DOHH2 (cell line): ENCODE results near the gene AGO3.

ENCODE experiments used
- H3F3A ChIP-seq: fragments of 200-600 bp; sonication (generic), shearing (Covaris generic); 2 replicates; pipeline ENCODE4 v1.6.0; 2016; ENCODE audit warnings: antibody characterized with exemption, mild to moderate bottlenecking; ENCODE audit not compliant: control insufficient read depth, insufficient read depth
- H3K27ac ChIP-seq: fragments of 200-600 bp; sonication (generic); 2 replicates; pipeline ENCODE4 v1.5.1; 2014; ENCODE audit warnings: low read depth, mild to moderate bottlenecking, low read length, moderate library complexity
- H3K27me3 ChIP-seq: fragments of 200-600 bp; sonication (generic); 2 replicates; pipeline ENCODE4 v1.6.1; 2014; ENCODE audit warnings: mild to moderate bottlenecking, low read length, mixed read lengths; ENCODE audit not compliant: control insufficient read depth
- H3K36me3 ChIP-seq: fragments of 200-600 bp; sonication (generic); 2 replicates; pipeline ENCODE4 v1.6.1; 2014; ENCODE audit warnings: mild to moderate bottlenecking, low read length, moderate library complexity, mixed read lengths; ENCODE audit not compliant: control insufficient read depth
- H3K4me1 ChIP-seq: fragments of 200-600 bp; sonication (generic); 2 replicates; pipeline ENCODE4 v1.6.1; 2014; ENCODE audit warnings: mild to moderate bottlenecking, low read length, mixed read lengths; ENCODE audit not compliant: control insufficient read depth
- H3K4me2 ChIP-seq: fragments of 200-600 bp; sonication (generic); 2 replicates; pipeline ENCODE4 v1.6.0; 2014; ENCODE audit warnings: mild to moderate bottlenecking, low read length, moderate library complexity
- H3K4me3 ChIP-seq: fragments of 200-600 bp; sonication (generic); 2 replicates; pipeline ENCODE4 v1.5.1; 2014; ENCODE audit warnings: mild to moderate bottlenecking, low read length, mixed read lengths
- H3K79me2 ChIP-seq: fragments of 200-600 bp; sonication (generic); 2 replicates; pipeline ENCODE4 v1.6.1; 2014; ENCODE audit warnings: mild to moderate bottlenecking, low read length, mixed read lengths; ENCODE audit not compliant: control insufficient read depth
- H3K9me2 ChIP-seq: fragments of 200-600 bp; sonication (generic); replicated peaks from 2 replicates; pipeline ENCODE4 v1.6.1; 2014; ENCODE audit warnings: mild to moderate bottlenecking, low read length, mixed read lengths; ENCODE audit not compliant: control insufficient read depth
- H3K9me3 ChIP-seq: fragments of 200-600 bp; sonication (generic); 2 replicates; pipeline ENCODE4 v1.6.1; 2014; ENCODE audit warnings: antibody characterized with exemption, low read length, mixed read lengths; ENCODE audit not compliant: control insufficient read depth, insufficient read depth
- H4K20me1 ChIP-seq: fragments of 200-600 bp; sonication (generic); 2 replicates; pipeline ENCODE4 v1.6.0; 2014; ENCODE audit warnings: low read depth, mild to moderate bottlenecking, antibody characterized with exemption, low read length, moderate library complexity; ENCODE audit not compliant: control insufficient read depth, insufficient read depth
- CTCF ChIP-seq: fragments of 200-600 bp; sonication (generic); IDR thresholded peaks from one replicate; pipeline ENCODE4 v1.5.1; 2014; ENCODE audit warnings: antibody characterized with exemption, mild to moderate bottlenecking, low read depth, low read length; ENCODE audit not compliant: poor library complexity, severe bottlenecking
- EZH2phosphoT487 ChIP-seq: fragments of 200-600 bp; sonication (generic); IDR thresholded peaks from 2 replicates; pipeline ENCODE4 v1.6.1; 2017; ENCODE audit warnings: borderline replicate concordance, mild to moderate bottlenecking, antibody characterized with exemption, low read length, moderate library complexity, mixed read lengths

AGO3 gene

GRCh38 chr1:36097693-36098585 is 167.0 kb downstream of the AGO3 start:
- Histone ChIP-seq H3K9me2 (no peaks in the 10 kb centered on the region), H3K27me3 (no peaks in the 10 kb centered on the region), H3K36me3 (peaks cover 35% of the 10 kb centered on the region), H3K27ac (no peak overlapping the region), H3K79me2 (no peaks in the 10 kb centered on the region), H3F3A (peaks cover 11% of the 10 kb centered on the region), H3K9me3 (no peaks in the 10 kb centered on the region), H3K4me2 (no peak overlapping the region), H4K20me1 (no peaks in the 10 kb centered on the region), H3K4me1 (peaks cover 4% of the 10 kb centered on the region), H3K4me3 (no peak overlapping the region)
- TF ChIP-seq EZH2phosphoT487 (no peak), CTCF (no peak)

- H3K4me2 ChIP-seq = no peak overlapping the region
- H3K9me3 ChIP-seq = no peaks in the 10 kb centered on the region
- no peaks in the 10 kb centered on the region for H3K79me2 ChIP-seq
- no peaks in the 10 kb centered on the region for H3K27me3 ChIP-seq
- peaks cover 26% of the 10 kb centered on the region for H3K36me3 ChIP-seq
- H4K20me1 ChIP-seq = no peaks in the 10 kb centered on the region
- TF ChIP-seq EZH2phosphoT487 (no peak), CTCF (no peak)
- H3K27ac ChIP-seq = no peak overlapping the region
- H3K4me3 ChIP-seq = no peak overlapping the region
- H3F3A ChIP-seq = peaks cover 11% of the 10 kb centered on the region
- no peaks in the 10 kb centered on the region for H3K9me2 ChIP-seq
- H3K4me1 ChIP-seq = peaks cover 4% of the 10 kb centered on the region
These were observed 167.9 kb downstream of the AGO3 start for GRCh38 chr1:36098650-36099365.

- H3K36me3 ChIP-seq = peaks cover 16% of the 10 kb centered on the region
- no peaks in the 10 kb centered on the region for H3K9me2 ChIP-seq
- TF ChIP-seq CTCF = peak; percentile 89
- no peak for TF ChIP-seq EZH2phosphoT487
- H3K9me3 ChIP-seq = no peaks in the 10 kb centered on the region
- no peak overlapping the region for H3K4me3 ChIP-seq
- H3K27me3 ChIP-seq = no peaks in the 10 kb centered on the region
- H3K4me2 ChIP-seq = peak overlapping the region; percentile 42
- peaks cover 11% of the 10 kb centered on the region for H3F3A ChIP-seq
- H3K79me2 ChIP-seq = no peaks in the 10 kb centered on the region
- H3K4me1 ChIP-seq = peaks cover 4% of the 10 kb centered on the region
- no peak overlapping the region for H3K27ac ChIP-seq
- H4K20me1 ChIP-seq = no peaks in the 10 kb centered on the region
These were observed 168.9 kb downstream of the AGO3 start for GRCh38 chr1:36099681-36100341.
